ENCODE measurements around the gene NBR1.
"Not testable (repeated sequence)": the region's sequence is repeated elsewhere in the genome, so short reads cannot be mapped to it uniquely, and the experiment has no call there.

NBR1 gene

GRCh38 chr17:43240596-43241352, 69.8 kb downstream of the NBR1 start:
- not testable (repeated sequence) for DNase-seq (ENCODE audit: low read depth in 2 of 2, low spot score in 1 of 2)

GRCh38 chr17:43246456-43246855, 75.4 kb downstream of the NBR1 start:
- not testable (repeated sequence) for DNase-seq (ENCODE audit: low read depth in 2 of 2, low spot score in 1 of 2)
